Measurements from ENCODE around the gene NUPR1.

Gene NUPR1

DNA sequence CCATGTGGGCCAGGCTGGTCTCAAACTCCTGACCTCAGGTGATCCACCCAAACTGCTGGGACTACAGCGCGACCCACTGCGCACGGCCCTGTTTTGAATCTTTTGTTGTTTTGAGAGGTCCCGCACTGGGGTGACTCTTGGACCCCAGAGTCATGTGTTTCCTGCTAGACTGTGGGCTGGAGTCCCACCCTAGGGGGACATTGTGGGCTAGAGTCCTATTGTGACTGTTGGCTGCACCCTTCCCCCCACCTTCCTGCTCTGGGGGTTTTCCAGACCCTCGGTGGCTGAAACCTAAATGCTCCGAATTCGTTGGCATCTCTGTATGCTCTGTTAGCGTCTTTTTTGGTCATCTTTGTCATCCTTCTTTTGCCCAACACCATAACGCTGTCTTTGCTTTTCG is 16.0 kb downstream of the NUPR1 start:
- DNase-seq (ENCODE audit: extremely low read depth, low read depth), result no peak
- TF ChIP-seq, protein P1, sequence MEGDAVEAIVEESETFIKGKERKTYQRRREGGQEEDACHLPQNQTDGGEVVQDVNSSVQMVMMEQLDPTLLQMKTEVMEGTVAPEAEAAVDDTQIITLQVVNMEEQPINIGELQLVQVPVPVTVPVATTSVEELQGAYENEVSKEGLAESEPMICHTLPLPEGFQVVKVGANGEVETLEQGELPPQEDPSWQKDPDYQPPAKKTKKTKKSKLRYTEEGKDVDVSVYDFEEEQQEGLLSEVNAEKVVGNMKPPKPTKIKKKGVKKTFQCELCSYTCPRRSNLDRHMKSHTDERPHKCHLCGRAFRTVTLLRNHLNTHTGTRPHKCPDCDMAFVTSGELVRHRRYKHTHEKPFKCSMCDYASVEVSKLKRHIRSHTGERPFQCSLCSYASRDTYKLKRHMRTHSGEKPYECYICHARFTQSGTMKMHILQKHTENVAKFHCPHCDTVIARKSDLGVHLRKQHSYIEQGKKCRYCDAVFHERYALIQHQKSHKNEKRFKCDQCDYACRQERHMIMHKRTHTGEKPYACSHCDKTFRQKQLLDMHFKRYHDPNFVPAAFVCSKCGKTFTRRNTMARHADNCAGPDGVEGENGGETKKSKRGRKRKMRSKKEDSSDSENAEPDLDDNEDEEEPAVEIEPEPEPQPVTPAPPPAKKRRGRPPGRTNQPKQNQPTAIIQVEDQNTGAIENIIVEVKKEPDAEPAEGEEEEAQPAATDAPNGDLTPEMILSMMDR (IDR thresholded peaks at IDR 0.05; ENCODE audit: low read depth, low read length), result no peak

DNA sequence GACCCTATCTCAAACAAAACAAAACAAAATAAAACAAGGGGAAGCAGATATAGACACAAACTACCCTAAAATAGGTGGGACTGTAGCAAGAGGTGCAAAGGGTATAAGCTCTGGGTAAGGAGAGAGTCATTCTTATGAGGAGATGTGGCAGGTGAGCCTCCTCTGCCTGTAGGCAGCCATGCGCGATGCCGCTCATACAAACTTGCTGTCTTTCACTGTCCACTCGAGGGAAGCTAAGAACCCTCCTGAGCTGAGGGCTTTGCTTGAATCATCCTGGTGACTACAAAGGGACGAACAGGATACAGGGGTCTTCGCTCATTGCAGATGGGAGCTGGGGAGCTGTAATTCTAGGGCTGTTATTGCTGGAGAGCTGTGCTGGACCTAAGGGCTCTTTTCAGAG is 17.3 kb downstream of the NUPR1 start:
- TF ChIP-seq, protein P1 (IDR thresholded peaks at IDR 0.05; ENCODE audit: low read depth, low read length), result no peak
- no peak for DNase-seq (ENCODE audit: extremely low read depth, low read depth)

DNA sequence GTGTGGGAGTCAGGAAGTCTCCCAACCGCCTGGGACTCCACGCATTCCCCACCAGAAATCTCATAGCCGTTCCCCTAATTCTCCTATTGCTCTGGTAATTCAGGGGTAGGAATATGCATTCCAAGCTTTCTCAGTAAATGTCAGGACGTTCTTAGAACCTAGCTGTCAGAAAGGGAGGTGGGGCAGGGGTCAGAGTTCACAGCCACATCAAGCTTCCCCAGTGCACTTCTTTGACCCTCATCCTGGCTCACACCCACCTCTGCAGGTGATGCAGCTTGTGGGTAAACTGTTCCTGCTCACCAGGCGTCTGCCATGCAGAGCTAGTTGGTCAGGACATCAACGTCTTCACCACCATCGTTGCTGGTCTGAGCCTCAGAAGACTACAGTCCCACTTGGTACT is 18.1 kb downstream of the NUPR1 start:
- DNase-seq (ENCODE audit: extremely low read depth, low read depth), result no peak
- TF ChIP-seq, protein P1 (IDR thresholded peaks at IDR 0.05; ENCODE audit: low read depth, low read length), result no peak

DNA sequence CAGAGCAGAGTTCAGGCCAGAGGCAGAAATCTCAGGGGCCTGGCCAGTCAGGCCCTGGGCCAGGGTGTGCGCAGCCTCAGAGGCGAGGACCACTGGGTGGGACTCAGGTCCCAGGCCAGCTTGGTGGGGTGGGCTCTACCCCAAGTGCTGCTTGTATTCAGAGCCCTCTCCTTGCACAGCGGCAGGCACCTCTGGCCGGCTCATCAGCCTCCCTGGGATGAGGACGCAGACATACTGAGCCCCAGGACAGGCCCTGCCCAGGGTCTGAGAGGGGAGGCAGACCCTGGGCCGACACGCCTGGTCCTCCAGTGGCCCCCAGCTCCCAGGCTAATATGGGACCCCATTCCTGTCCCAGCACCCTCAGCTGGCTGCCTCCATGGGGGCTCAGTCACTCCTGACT is 24.5 kb downstream of the NUPR1 start:
- DNase-seq (ENCODE audit: extremely low read depth, low read depth), result no peak
- TF ChIP-seq, protein P1 (IDR thresholded peaks at IDR 0.05; ENCODE audit: low read depth, low read length), result no peak

DNA sequence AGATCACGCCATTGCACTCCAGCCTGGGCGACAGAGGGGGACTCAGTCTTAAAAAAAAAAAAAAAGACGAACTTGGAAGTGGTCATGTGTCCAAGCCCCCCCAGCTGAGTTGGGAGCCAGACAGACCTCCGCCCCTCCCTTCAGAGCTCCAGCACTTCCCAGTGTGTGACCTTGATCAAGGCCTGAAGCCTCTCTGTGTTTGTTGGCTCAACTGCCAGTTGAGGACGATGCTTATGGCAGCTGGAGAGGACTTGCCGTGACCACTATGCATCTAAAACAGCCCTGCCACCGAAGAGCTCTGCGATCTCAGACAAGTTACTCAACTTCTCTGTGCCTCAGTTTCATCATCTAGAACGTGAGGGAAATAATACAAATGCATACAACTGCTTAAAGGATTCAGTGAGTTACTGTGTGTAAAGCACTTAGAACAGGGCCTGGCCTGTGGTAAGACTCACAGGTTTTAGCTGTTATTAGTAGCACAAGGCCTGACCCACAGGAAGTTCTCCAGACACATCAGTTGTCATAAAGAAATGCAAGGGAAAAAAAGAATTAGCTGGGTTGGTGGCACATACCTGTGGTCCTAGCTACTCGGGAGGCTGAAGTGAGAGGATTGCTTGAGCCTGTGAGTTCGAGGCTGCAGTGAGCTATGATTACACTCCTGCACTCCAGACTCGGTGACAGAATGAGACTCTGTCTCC is 25.1 kb downstream of the NUPR1 start:
- TF ChIP-seq, protein P1 (IDR thresholded peaks at IDR 0.05; ENCODE audit: low read depth, low read length), result no peak
- DNase-seq (ENCODE audit: extremely low read depth, low read depth), result no peak

DNA sequence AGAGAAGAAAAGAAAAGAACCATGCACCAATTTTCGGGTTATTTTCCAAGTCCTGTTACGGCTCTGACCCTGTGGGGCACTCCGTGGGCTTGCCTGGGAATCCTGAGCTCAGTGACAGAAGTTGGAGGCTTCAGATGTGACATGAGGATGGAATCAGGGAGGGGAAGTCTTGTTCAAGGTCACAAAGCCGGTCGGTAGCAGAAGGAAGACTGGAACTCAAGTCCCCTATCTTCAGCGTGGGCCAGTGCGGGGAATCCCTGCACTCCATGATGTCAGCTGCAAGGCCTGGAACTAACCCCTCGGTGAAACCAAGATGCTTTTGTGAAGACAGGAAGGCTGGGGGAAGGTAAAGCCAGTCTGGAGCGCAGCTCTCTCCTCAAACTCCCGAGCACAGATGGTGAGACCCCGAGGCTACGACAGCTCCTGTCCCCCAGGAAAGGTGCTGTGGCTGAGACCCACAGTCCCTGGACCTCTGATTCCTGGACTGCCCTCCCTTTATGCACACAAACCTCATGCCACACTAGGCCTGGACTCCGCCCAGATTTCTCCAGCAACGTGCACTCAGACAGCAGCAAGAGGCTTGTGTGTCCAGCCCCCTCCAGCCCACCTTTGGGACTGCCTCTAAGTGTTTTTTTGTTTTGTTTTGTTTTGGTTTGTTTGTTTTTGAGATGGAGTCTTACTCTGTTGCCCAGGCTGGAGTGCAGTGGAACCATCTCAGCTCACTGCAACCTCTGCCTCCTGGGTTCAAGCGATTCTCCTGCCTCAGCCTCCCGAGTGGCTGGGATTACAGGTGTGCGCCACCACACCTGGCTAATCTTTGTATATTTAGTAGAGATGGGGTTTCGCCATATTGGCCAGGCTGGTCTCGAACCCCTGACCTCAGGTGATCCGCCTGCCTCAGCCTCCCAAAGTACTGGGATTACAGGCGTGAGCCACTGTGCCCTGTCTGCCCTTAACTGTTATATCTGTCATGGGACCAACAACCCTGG is 26.7 kb downstream of the NUPR1 start:
- TF ChIP-seq, protein P1 (IDR thresholded peaks at IDR 0.05; ENCODE audit: low read depth, low read length), result no peak
- no peak for DNase-seq (ENCODE audit: extremely low read depth, low read depth)

DNA sequence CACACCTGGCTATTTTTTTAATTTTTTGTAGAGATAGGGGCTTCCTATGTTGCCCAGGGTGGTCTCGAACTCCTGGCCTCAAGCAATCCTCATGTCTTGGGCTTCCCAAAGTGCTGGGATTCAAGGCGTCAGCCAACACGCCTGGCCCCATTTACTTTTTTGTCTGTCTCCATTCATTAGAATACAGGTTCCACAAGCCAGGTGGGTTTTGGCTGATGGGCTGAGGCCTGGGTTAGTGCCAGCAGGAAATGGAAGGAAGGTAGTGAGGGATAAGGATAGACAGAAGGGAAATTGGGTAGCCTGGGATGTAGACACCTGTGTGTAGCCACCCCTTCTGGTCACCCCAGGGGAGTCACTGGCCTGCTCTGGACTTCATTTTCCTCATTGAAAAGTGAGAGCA is 27.7 kb downstream of the NUPR1 start:
- TF ChIP-seq, protein P1 (IDR thresholded peaks at IDR 0.05; ENCODE audit: low read depth, low read length), result no peak
- no peak for DNase-seq (ENCODE audit: extremely low read depth, low read depth)

Data from AG09319 (cell line).